Endothelial cell of hepatic sinusoid (primary cell): ENCODE measurements around the gene KAZN.

ENCODE experiments used
- in situ Hi-C: cut with HindIII; loops from 2 replicates; pipeline ENCODE4 v1.10.0; 2017; ENCODE audit warnings: low sequenced_read_pairs

KAZN gene

GRCh38 chr1:14699620-14700019, 101.1 kb downstream of the KAZN start:
- in situ Hi-C loops, result loop anchor here (10.0 kb wide), 1 partner anchor 535 kb away; no protein-coding TSS in a partner anchor

GRCh38 chr1:14704846-14705245, 106.4 kb downstream of the KAZN start:
- in situ Hi-C loops, result no loop called here

- in situ Hi-C loops, result no loop called here
Measured at GRCh38 chr1:14705824-14706223, 107.3 kb downstream of the KAZN start.

- in situ Hi-C loops, result no loop called here
Measured at GRCh38 chr1:14706631-14707030, 108.1 kb downstream of the KAZN start.

- in situ Hi-C loops, result no loop called here
Measured at GRCh38 chr1:14707531-14708445, 109.3 kb downstream of the KAZN start.

DNA sequence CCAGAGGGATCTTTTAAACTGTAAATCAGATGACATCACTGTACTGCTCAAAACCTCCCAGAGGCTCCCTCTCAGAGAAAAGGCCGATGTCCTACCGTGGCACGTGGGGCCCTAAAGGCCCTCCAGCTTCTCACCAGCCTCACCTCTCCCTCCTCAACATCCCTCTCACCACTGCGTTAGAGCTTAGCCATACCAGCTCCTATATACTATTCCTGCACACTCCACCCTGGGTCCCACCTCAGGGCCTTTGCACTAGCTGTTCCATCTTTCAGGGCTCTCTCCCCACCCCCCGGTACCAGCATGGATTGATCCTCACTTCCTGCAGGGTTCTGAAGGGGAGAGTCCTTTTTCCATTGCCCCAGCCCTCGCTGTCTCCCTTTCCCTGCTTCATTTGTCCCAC, 111.8 kb downstream of the KAZN start:
- in situ Hi-C loops, result no loop called here

DNA sequence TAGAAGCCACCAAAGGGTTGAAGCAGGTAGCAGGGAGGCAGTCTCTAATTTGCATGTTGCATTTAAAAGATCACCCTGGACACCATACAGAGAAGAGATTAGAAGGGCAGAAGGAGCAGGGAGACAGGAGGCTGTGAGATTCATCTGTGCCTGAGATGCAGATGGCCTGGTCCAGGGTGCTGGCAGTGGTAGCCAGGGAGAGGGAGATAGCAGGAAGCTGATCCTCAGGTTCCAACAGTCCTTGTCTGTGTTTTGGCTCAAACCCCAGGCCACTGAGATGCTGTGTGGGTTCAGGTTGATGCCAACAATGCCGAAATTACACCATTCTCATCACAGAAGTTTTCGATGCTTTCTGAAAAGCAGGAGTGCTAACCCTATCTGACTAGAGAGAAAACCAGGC, 113.7 kb downstream of the KAZN start:
- in situ Hi-C loops, result no loop called here

- in situ Hi-C loops, result no loop called here
Measured at GRCh38 chr1:14713077-14713476, 114.6 kb downstream of the KAZN start.

DNA sequence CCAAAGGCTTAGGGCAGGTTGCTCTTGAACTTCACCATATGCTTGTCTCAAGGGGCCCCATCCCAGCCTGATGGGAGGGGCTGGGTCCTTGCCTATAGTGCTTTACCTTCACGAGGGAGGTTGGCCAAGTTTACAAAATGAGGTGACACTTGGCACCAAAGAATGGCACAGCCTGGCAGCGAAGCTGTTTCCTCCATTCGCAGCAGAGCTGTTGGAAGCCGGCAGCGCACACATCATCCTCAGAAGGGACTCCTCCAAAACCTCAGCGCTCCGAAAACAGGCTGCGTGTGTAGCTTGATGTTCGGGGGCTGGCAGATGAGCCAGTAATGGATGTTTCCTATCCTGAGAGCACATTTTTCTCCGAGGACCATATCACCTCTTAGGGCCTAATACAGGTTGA, 116.8 kb downstream of the KAZN start:
- in situ Hi-C loops, result no loop called here

DNA sequence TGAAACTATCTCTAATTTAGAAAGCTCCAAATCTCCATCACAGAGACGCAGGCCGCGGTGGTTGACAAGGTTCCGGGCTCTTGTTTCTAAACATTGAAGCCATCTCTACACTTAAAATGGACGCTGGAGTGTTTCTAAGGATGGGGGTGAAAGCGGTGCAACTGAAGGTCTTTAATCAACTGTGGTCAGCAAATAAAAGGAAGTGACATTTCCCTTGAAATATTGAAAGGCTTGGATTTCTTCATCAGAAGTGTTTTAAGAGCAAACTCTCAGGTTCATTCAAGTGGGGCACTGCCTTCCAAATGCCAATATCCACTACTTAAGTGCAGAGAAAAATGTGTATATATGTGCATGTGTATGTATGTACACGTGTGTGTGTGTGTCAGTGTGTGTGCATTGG, 117.3 kb downstream of the KAZN start:
- in situ Hi-C loops, result no loop called here

GRCh38 chr1:14716474-14716873, 118.0 kb downstream of the KAZN start:
- in situ Hi-C loops, result no loop called here

- in situ Hi-C loops, result no loop called here
Measured at GRCh38 chr1:14718476-14718875, 120.0 kb downstream of the KAZN start.

- in situ Hi-C loops, result no loop called here
Measured at GRCh38 chr1:14723401-14723800, 124.9 kb downstream of the KAZN start.

- in situ Hi-C loops, result no loop called here
Measured at GRCh38 chr1:14724246-14724645, 125.8 kb downstream of the KAZN start.

GRCh38 chr1:14724678-14725077, 126.2 kb downstream of the KAZN start:
- in situ Hi-C loops, result no loop called here

DNA sequence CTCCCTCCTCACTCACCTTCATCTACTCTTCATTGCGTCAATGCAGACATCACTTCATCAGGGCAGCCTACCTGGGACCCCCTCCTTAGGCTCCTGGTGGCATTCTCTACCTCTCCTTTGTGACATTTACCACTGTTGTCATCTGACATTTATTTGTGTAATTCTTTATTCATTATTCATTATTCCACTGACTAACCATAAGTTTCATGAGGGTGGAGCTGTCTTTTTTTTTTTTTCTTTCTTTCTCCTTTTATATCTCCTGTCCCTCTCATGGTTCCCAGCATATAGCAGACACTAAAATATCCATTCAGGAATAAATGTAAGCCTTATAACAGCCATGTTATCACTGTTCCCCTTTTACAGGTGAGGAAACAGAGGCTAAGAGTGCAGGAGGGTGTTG, 126.8 kb downstream of the KAZN start:
- in situ Hi-C loops, result no loop called here

- in situ Hi-C loops, result no loop called here
Measured at GRCh38 chr1:14725695-14726094, 127.2 kb downstream of the KAZN start.

GRCh38 chr1:14726606-14727005, 128.1 kb downstream of the KAZN start:
- in situ Hi-C loops, result no loop called here

GRCh38 chr1:14728516-14728915, 130.0 kb downstream of the KAZN start:
- in situ Hi-C loops, result no loop called here

GRCh38 chr1:14732728-14733047, 134.2 kb downstream of the KAZN start:
- in situ Hi-C loops, result no loop called here

GRCh38 chr1:14733048-14733778, 134.7 kb downstream of the KAZN start:
- in situ Hi-C loops, result no loop called here

DNA sequence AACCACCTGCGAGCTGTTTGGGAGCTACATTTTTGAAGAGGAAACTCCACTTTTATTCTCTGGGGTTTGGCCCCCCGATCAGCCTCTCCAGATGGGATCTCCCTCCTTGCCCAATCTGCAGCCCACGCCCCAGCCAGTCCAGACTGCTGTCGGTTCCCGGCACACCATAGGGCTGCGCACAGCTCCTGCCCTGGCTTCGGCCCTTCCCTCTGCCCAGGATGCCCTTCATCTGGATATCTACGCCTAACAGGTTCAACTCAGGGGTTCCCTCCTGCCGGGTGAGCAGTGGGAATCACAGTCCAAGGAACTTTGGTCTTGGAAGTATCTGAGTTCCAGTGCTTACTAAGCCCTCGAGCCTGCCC, 135.3 kb downstream of the KAZN start:
- in situ Hi-C loops, result no loop called here
